Sigmoid colon (tissue), 7 donors: Measurements from ENCODE around the gene OR52W1. TPM values are rescaled to one million over a fixed set of nuclear protein-coding genes. Genes with fewer than 3 reads are reported as not detected.

Source experiments
- DNase-seq: peaks from one replicate; pipeline ENCODE4 v3.0.0-alpha.2; 2019
- H3K27ac ChIP-seq, 4 donors: fragments of 200-600 bp; sonication (generic); one replicate each; pipeline ENCODE4 v1.5.1; 2016 to 2019; ENCODE audit warnings: mild to moderate bottlenecking in 1 of 4
- H3K27me3 ChIP-seq, 3 donors: fragments of 200-600 bp; sonication (generic); one replicate each; pipeline ENCODE4 v1.5.1; 2019; ENCODE audit warnings: mild to moderate bottlenecking in 1 of 3
- H3K36me3 ChIP-seq, 4 donors: fragments of 200-600 bp; sonication (generic); one replicate each; pipeline ENCODE4 v1.5.1; 2016 to 2019
- H3K4me1 ChIP-seq, 4 donors: fragments of 200-600 bp; sonication (generic); one replicate each; pipeline ENCODE4 v1.5.1; 2017 to 2019
- H3K4me3 ChIP-seq, 4 donors: fragments of 200-600 bp; sonication (generic); one replicate each; pipeline ENCODE4 v1.5.1; 2017 to 2019; ENCODE audit warnings: mild to moderate bottlenecking in 2 of 4, moderate library complexity in 1 of 4
- H3K9me3 ChIP-seq, 4 donors: fragments of 200-600 bp in 3 of 4; sonication (generic) in 3 of 4; one replicate each; pipeline versions ENCODE4 v1.5.1 to v1.6.1; 2013 to 2019
- CTCF ChIP-seq, 4 experiments: fragments of 450-650 bp in 3 of 4; fragments of 200-600 bp in 1 of 4; IDR thresholded peaks; one replicate each; pipeline ENCODE4 v1.5.1; 2016 to 2019; ENCODE audit warnings: antibody characterized with exemption in 4 of 4, mild to moderate bottlenecking in 3 of 4, moderate library complexity in 2 of 4
- EP300 ChIP-seq, 4 donors: sonication (generic); formaldehyde crosslinking; IDR thresholded peaks; one replicate each; pipeline ENCODE4 v1.6.1; 2017; ENCODE audit warnings: antibody characterized with exemption in 4 of 4
- POLR2A ChIP-seq, 2 donors: fragments of 450-650 bp; IDR thresholded peaks; one replicate each; pipeline ENCODE4 v1.6.1; 2016; ENCODE audit warnings: antibody characterized with exemption in 2 of 2, mild to moderate bottlenecking in 2 of 2, moderate library complexity in 2 of 2
- POLR2AphosphoS5 ChIP-seq, 4 donors: sonication (generic); formaldehyde crosslinking; IDR thresholded peaks; one replicate each; pipeline ENCODE4 v1.6.1; 2017; ENCODE audit warnings: antibody characterized with exemption in 4 of 4
- WGBS, 2 donors: extraction: QIAGEN DNeasy Blood & Tissue Kit; methylation state at CpG; one replicate each; pipeline ENCODE4 v1.1.7; 2013; 5-methylcytosine and 5-hydroxymethylcytosine counted together
- intact Hi-C: fragments of 100-400 bp; cut with DNase I; formaldehyde crosslinking; loops from one replicate; pipeline ENCODE4 v1.15.1; 2023
- polyA plus RNA-seq, 3 donors: library from polyadenylated mRNA; stranded (reverse); fragments of 200-250 nt; gene quantifications; one replicate each; pipeline ENCODE4 v1.2.3, GENCODE V29; 2013
- total RNA-seq, 4 donors: library from RNA; depleted of rRNA; stranded (reverse); fragments of >200 nt; gene quantifications; one replicate each; pipeline ENCODE4 v1.1.0, GENCODE V29; 2016
- donor health status: healthy with polysubstance abuse.
- donor health status: Bipolar disorder and iron deficiency.
- donor health status: healthy.

OR52W1 gene
- total and polyA plus RNA-seq, 7 donors: not detected

DNA sequence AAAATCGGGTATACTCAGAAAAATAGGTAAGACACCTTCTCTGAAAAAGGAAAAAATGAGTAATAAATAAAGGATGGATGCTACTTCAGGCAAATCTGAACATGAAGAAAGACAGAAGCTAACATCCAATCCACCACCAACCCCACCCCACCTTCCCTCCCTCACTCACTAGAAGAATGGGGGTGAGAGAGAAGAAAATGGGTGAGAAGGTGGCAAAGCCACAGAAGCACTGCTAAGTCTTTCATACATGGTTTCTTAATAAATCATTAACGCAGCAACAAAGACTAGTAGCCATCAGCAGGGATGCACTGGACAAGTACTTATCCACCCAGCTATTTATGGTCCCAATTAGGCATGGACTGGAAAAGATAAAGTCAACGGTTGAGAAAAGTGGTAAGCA, 29.5 kb downstream of the OR52W1 start:
- Histone ChIP-seq H3K9me3 (no peaks in the 10 kb centered on the region), H3K4me3 (no peak overlapping the region), H3K27me3 (no peaks in the 10 kb centered on the region), H3K27ac (no peak overlapping the region), H3K4me1 (peaks cover 0 to 36% (median 19%) of the 10 kb centered on the region in 4 donors), H3K36me3 (peaks cover 2 to 10% (median 7%) of the 10 kb centered on the region in 4 donors)
- WGBS, 2 donors: 33 to 67% methylated on average over 3 of the region's 3 CpGs
- no peak for DNase-seq
- TF ChIP-seq CTCF (IDR thresholded peaks at IDR 0.05) (no peak), POLR2A (IDR thresholded peaks at IDR 0.05) (no peak), POLR2AphosphoS5 (IDR thresholded peaks at IDR 0.05) (no peak), EP300 (IDR thresholded peaks at IDR 0.05) (no peak)
- intact Hi-C loops: no loop called here

DNA sequence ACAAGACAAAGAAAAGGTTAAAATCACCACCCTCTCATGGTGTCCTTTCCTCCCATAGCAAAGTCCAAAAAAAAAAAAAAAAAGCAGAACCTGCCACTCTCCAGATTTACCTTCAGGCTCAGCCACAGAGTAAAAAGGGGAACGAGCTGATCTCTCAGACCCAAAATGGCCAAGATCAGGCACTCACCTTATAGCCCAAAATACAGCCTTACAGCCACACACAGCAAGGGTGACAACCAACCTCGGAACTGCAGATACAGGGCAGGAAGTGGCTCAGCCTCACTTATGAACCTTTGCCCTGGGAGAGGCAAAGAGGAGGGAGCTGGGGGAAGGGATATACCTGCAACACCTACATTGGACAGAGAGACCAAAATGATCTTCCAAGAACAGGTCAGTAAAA, 30.9 kb downstream of the OR52W1 start:
- Histone ChIP-seq H3K4me1 (peaks cover 0 to 38% (median 23%) of the 10 kb centered on the region in 4 donors), H3K4me3 (no peak overlapping the region), H3K9me3 (no peaks in the 10 kb centered on the region), H3K27me3 (no peaks in the 10 kb centered on the region), H3K27ac (no peak overlapping the region), H3K36me3 (no peaks in the 10 kb centered on the region)
- WGBS, 2 donors: 4 to 29% methylated on average over 2 of the region's 2 CpGs
- TF ChIP-seq EP300 (IDR thresholded peaks at IDR 0.05) (no peak), POLR2A (IDR thresholded peaks at IDR 0.05) (peak in 1 of 2 donors; percentile 35), POLR2AphosphoS5 (IDR thresholded peaks at IDR 0.05) (peak in 1 of 4 donors; percentile 28)
- no peak for DNase-seq
- intact Hi-C loops: loop anchor here (5.0 to 10.0 kb wide), 2 partner anchors 242 to 455 kb away; partner anchors contain the start of genes MRPL17 and TRIM3

GRCh38 chr11:6232899-6233298, 33.9 kb downstream of the OR52W1 start:
- Histone ChIP-seq H3K4me3 (no peak overlapping the region), H3K4me1 (peaks cover 0 to 27% (median 15%) of the 10 kb centered on the region in 4 donors), H3K27ac (no peak overlapping the region), H3K36me3 (no peaks in the 10 kb centered on the region), H3K9me3 (no peaks in the 10 kb centered on the region), H3K27me3 (no peaks in the 10 kb centered on the region)
- intact Hi-C loops: loop anchor here (5.0 to 10.0 kb wide), 2 partner anchors 239 to 452 kb away; partner anchors contain the start of genes MRPL17 and TRIM3
- TF ChIP-seq CTCF (IDR thresholded peaks at IDR 0.05) (no peak), POLR2A (IDR thresholded peaks at IDR 0.05) (no peak), EP300 (IDR thresholded peaks at IDR 0.05) (no peak), POLR2AphosphoS5 (IDR thresholded peaks at IDR 0.05) (no peak)
- no peak for DNase-seq

- intact Hi-C loops: loop anchor here (2.0 to 10.0 kb wide), 4 partner anchors 17 to 451 kb away; partner anchors contain the start of genes MRPL17 and TRIM3
These were observed 35.0 kb downstream of the OR52W1 start for GRCh38 chr11:6233984-6234386.

More at GRCh38 chr11:6233984-6234386, 35.0 kb downstream of the OR52W1 start:
- Histone ChIP-seq H3K4me1 (peaks cover 0 to 27% (median 15%) of the 10 kb centered on the region in 4 donors), H3K27me3 (no peaks in the 10 kb centered on the region), H3K9me3 (no peaks in the 10 kb centered on the region), H3K36me3 (no peaks in the 10 kb centered on the region), H3K27ac (peak overlapping the region; percentile 82 to 89 (median 87)), H3K4me3 (peak overlapping the region; percentile 48 to 90 (median 70))
- TF ChIP-seq CTCF (IDR thresholded peaks at IDR 0.05) (no peak), POLR2AphosphoS5 (IDR thresholded peaks at IDR 0.05) (no peak), POLR2A (IDR thresholded peaks at IDR 0.05) (no peak), EP300 (IDR thresholded peaks at IDR 0.05) (no peak)
- 1 to 3% methylated on average over 10 of the region's 10 CpGs for WGBS, 2 donors
- no peak for DNase-seq
